A673 (cell line): ENCODE measurements around the gene KRTAP5-1. TPM values are rescaled to one million over a fixed set of nuclear protein-coding genes. Genes with fewer than 3 reads are reported as not detected.
"Not testable (repeated sequence)": the region's sequence is repeated elsewhere in the genome, so short reads cannot be mapped to it uniquely, and the experiment has no call there.

Source experiments
- BruUV-seq: library from RNA; stranded (reverse); fragments of 400-500 nt; replicated peaks from 2 replicates; lab custom pipeline; 2021; lab: Mats Ljungman, UMichigan
- CTCF ChIA-PET: fragments of 300-600 bp; sonication (Branson Sonifier 250); formaldehyde crosslinking; loops from one replicate; lab custom pipeline; 2022; ENCODE audit warnings: antibody characterized with exemption; lab: Charles Lee
- POLR2A ChIA-PET: fragments of 300-600 bp; sonication (Branson Sonifier 250); formaldehyde crosslinking; loops from one replicate; lab custom pipeline; 2022; ENCODE audit warnings: antibody characterized with exemption; ENCODE audit not compliant: low non-redundant PET; lab: Charles Lee
- DNase-seq: peaks from one replicate; pipeline ENCODE4 v3.0.0-alpha.2; 2015; ENCODE audit warnings: low spot score
- H3K27ac ChIP-seq: fragments of 200-600 bp; sonication (generic); 2 replicates; pipeline ENCODE4 v1.5.1; 2016; ENCODE audit warnings: mixed run types, low read depth, mild to moderate bottlenecking, mixed read lengths, antibody characterized with exemption, low read length; ENCODE audit not compliant: poor library complexity, severe bottlenecking
- H3K27me3 ChIP-seq: fragments of 200-600 bp; sonication (generic); replicated peaks from 2 replicates; pipeline ENCODE4 v1.6.1; 2017; ENCODE audit warnings: mixed run types, low read depth, mild to moderate bottlenecking, mixed read lengths, antibody characterized with exemption, low read length; ENCODE audit not compliant: insufficient read depth, poor library complexity
- H3K36me3 ChIP-seq: fragments of 200-600 bp; sonication (generic); 2 replicates; pipeline ENCODE4 v1.6.1; 2016; ENCODE audit warnings: mixed run types, mild to moderate bottlenecking, mixed read lengths, antibody characterized with exemption, low read length; ENCODE audit not compliant: insufficient read depth, poor library complexity, severe bottlenecking
- H3K4me1 ChIP-seq: fragments of 200-600 bp; sonication (generic); 2 replicates; pipeline ENCODE4 v1.6.1; 2017; ENCODE audit warnings: mixed run types, mild to moderate bottlenecking, mixed read lengths, antibody characterized with exemption, low read length; ENCODE audit not compliant: insufficient read depth, poor library complexity, severe bottlenecking
- H3K4me3 ChIP-seq: fragments of 200-600 bp; sonication (generic); 2 replicates; pipeline ENCODE4 v1.5.1; 2016; ENCODE audit warnings: low read depth, mixed run types, mild to moderate bottlenecking, mixed read lengths, low read length; ENCODE audit not compliant: poor library complexity, severe bottlenecking
- H3K9me3 ChIP-seq: fragments of 200-600 bp; sonication (generic); 2 replicates; pipeline ENCODE4 v1.6.1; 2016; ENCODE audit warnings: mixed run types, low read depth, mild to moderate bottlenecking, mixed read lengths, antibody characterized with exemption, low read length; ENCODE audit not compliant: poor library complexity, severe bottlenecking
- EZH2 ChIP-seq: fragments of 200-600 bp; sonication (generic); IDR thresholded peaks from 2 replicates; pipeline ENCODE4 v1.6.1; 2017; ENCODE audit warnings: borderline replicate concordance, low read depth, mild to moderate bottlenecking, mixed read lengths, antibody characterized with exemption, low read length; ENCODE audit not compliant: poor library complexity, severe bottlenecking
- intact Hi-C: fragments of 100-400 bp; cut with micrococcal nuclease; formaldehyde crosslinking; loops from one replicate; pipeline ENCODE4 v1.10.0; 2022; ENCODE audit not compliant: unreplicated experiment
- total RNA-seq: library from RNA; stranded (reverse); gene quantifications from 2 replicates; pipeline ENCODE4 v1.2.3, GENCODE V29; 2021
- TF ChIP-seq, protein P1 (sequence below): fragments of 300-800, 200-600 bp; sonication (generic); conservative IDR thresholded peaks from 2 replicates; pipeline ENCODE4 v1.5.1; 2017; ENCODE audit warnings: low read depth, mild to moderate bottlenecking, antibody characterized with exemption, low read length, moderate library complexity, mixed read lengths

Gene KRTAP5-1
- total RNA-seq, 1 experiment from 2014 or later = not detected

DNA sequence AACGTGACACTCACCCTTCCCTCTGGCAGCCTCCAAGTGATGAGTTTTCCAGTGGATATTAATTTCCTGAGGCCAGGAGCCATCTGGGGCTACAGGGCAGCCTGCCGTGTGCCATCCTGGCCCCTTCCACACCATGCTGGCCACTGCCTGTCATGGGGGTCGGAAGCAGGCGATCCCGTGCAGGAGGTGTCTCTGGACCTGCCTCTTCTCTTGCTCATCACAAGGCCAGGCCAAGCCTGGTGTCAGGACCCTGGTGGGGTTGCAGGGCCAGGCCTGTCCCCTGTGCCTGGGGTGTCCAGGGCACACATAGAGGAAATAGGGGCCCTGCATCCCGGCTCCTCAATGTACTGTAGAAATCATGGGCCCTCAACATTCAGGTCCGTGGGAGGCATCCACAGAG is 19.6 kb upstream of the KRTAP5-1 start:
- BruUV-seq = no TSS peak
- no peak overlapping the region for H3K27ac ChIP-seq
- no peaks in the 10 kb centered on the region for H3K9me3 ChIP-seq
- TF ChIP-seq EZH2 = no peak
- TF ChIP-seq, protein P1, sequence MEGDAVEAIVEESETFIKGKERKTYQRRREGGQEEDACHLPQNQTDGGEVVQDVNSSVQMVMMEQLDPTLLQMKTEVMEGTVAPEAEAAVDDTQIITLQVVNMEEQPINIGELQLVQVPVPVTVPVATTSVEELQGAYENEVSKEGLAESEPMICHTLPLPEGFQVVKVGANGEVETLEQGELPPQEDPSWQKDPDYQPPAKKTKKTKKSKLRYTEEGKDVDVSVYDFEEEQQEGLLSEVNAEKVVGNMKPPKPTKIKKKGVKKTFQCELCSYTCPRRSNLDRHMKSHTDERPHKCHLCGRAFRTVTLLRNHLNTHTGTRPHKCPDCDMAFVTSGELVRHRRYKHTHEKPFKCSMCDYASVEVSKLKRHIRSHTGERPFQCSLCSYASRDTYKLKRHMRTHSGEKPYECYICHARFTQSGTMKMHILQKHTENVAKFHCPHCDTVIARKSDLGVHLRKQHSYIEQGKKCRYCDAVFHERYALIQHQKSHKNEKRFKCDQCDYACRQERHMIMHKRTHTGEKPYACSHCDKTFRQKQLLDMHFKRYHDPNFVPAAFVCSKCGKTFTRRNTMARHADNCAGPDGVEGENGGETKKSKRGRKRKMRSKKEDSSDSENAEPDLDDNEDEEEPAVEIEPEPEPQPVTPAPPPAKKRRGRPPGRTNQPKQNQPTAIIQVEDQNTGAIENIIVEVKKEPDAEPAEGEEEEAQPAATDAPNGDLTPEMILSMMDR = no peak
- DNase-seq = no peak
- H3K27me3 ChIP-seq = peaks cover 12% of the 10 kb centered on the region
- no peaks in the 10 kb centered on the region for H3K4me1 ChIP-seq
- POLR2A ChIA-PET = no interaction called here
- CTCF ChIA-PET = no interaction called here
- no peak overlapping the region for H3K4me3 ChIP-seq
- intact Hi-C loops = no loop called here
- no peaks in the 10 kb centered on the region for H3K36me3 ChIP-seq

DNA sequence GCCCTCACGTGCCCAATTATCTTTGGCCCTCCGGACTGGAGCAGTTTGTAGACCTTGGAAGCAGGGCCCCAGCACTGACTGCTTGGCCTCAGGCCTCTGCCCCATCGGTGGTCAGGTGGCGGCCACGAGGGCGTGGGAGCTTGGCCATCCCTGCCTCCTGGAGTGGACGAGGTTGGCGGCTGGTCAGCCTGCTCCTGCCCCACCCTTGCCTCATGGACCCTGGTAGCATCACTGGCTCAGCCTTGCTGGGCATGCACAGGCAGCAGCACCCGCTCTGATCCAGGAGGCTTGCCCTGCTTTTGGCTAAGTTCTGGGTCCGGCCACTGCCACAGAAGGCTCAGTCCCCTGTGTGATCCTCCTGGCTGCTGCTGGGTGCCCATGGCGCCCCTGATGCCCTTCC is 19.1 kb upstream of the KRTAP5-1 start:
- intact Hi-C loops = no loop called here
- CTCF ChIA-PET = no interaction called here
- no TSS peak for BruUV-seq

DNA sequence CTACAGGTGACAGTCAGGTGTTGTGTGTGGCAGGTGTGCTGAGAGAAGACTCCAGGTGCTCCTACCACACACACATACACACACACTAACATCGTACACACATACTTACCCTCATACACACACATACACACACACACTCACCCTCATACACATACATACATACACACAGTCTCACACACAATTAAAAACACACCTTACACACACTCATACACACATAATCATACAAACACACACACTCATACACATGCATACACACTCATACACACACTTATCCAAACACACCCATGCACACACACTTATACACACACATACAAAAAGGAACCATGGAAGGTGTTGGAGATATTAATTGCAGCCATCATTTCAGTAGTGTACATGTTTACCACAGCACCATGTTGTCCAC is 18.5 kb upstream of the KRTAP5-1 start:
- no peak for DNase-seq
- no peaks in the 10 kb centered on the region for H3K4me1 ChIP-seq
- intact Hi-C loops = no loop called here
- BruUV-seq = no TSS peak
- no peaks in the 10 kb centered on the region for H3K9me3 ChIP-seq
- H3K36me3 ChIP-seq = no peaks in the 10 kb centered on the region
- H3K4me3 ChIP-seq = no peak overlapping the region
- TF ChIP-seq, protein P1 = no peak
- no peak for TF ChIP-seq EZH2
- POLR2A ChIA-PET = no interaction called here
- H3K27ac ChIP-seq = no peak overlapping the region
- CTCF ChIA-PET = no interaction called here
- peaks cover 15% of the 10 kb centered on the region for H3K27me3 ChIP-seq

More for the DNA sequence above, 19.1 kb upstream of the KRTAP5-1 start:
- H3K4me3 ChIP-seq = no peak overlapping the region
- H3K4me1 ChIP-seq = no peaks in the 10 kb centered on the region
- H3K36me3 ChIP-seq = no peaks in the 10 kb centered on the region
- H3K27me3 ChIP-seq = peaks cover 16% of the 10 kb centered on the region
- TF ChIP-seq, protein P1 = no peak
- TF ChIP-seq EZH2 = no peak
- POLR2A ChIA-PET = no interaction called here
- no peaks in the 10 kb centered on the region for H3K9me3 ChIP-seq
- no peak for DNase-seq
- H3K27ac ChIP-seq = no peak overlapping the region

DNA sequence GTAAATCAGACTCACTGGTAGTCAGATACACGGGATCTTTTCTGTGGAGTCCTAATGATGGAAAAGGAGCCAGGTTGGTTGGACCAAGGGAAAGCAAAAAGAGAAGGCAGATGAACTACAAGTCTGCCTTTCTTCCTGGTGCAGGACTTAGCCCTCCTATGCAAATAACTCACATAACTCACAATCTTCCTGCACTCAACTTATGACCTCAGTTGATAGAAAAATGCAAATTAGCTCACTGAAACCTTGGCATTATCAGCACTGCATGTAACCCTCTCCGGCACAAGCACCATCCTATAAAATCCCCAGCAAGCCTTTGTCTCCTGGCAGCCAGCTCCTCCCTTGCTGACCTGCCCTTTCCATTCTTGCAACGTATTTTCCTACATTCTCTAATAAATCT is 16.6 kb upstream of the KRTAP5-1 start:
- H3K36me3 ChIP-seq, DNase-seq, CTCF ChIA-PET, H3K4me1 ChIP-seq, BruUV-seq, H3K4me3 ChIP-seq, POLR2A ChIA-PET, intact Hi-C loops, H3K9me3 ChIP-seq, H3K27ac ChIP-seq: not testable (repeated sequence)
- H3K27me3 ChIP-seq = peaks cover 11% of the 10 kb centered on the region
